IMR-90 (cell line): ENCODE measurements around the gene ACLY. TPM values are rescaled to one million over a fixed set of nuclear protein-coding genes. Genes with fewer than 3 reads are reported as not detected.

ENCODE experiments used
- ATAC-seq: fragments of 200-7000 bp; cut with Tn5 transposase; 2 replicates; pipeline ENCODE4 v1.9.1; 2020; ENCODE audit warnings: low read depth, mild to moderate bottlenecking, moderate library complexity
- BruUV-seq: library from RNA; stranded (reverse); fragments of 400-500 nt; replicated peaks from 2 replicates; lab custom pipeline; 2021; lab: Mats Ljungman, UMichigan
- CTCF ChIA-PET: fragments of 300-600 bp; formaldehyde crosslinking; extraction: SDS; loops from one replicate; lab custom pipeline; 2021; ENCODE audit warnings: antibody characterized with exemption; lab: Yijun Ruan, JAX
- POLR2A ChIA-PET: fragments of 300-600 bp; sonication (Branson Sonifier 250); formaldehyde crosslinking; loops from one replicate; lab custom pipeline; 2022; ENCODE audit warnings: antibody characterized with exemption; ENCODE audit not compliant: unreplicated experiment; lab: Charles Lee
- DNase-seq: peaks from one replicate; pipeline ENCODE4 v3.0.0; 2013
- H2AFZ ChIP-seq: replicated peaks from 2 replicates; pipeline ENCODE3; 2013; ENCODE audit warnings: low read length, mild to moderate bottlenecking; ENCODE audit not compliant: poor library complexity
- H2AK5ac ChIP-seq: 2 replicates; pipeline ENCODE4 v1.6.1; 2013; ENCODE audit warnings: low read depth, low read length, inconsistent platforms
- H2AK9ac ChIP-seq: replicated peaks from 2 replicates; pipeline ENCODE3; 2013; ENCODE audit warnings: mild to moderate bottlenecking, low read depth, low read length, moderate library complexity; ENCODE audit not compliant: poor library complexity
- H2BK120ac ChIP-seq: 2 replicates; pipeline ENCODE4 v1.6.1; 2013; ENCODE audit warnings: low read depth, low read length, inconsistent platforms
- H2BK15ac ChIP-seq: 3 replicates; pipeline ENCODE4 v1.6.1; 2013; ENCODE audit warnings: low read depth, low read length, inconsistent platforms
- H2BK20ac ChIP-seq: 2 replicates; pipeline ENCODE4 v1.6.1; 2013; ENCODE audit warnings: low read depth, mild to moderate bottlenecking, inconsistent platforms, low read length, moderate library complexity
- H2BK5ac ChIP-seq: 2 replicates; pipeline ENCODE4 v1.6.1; 2013; ENCODE audit warnings: mild to moderate bottlenecking, low read depth, low read length, inconsistent platforms; ENCODE audit not compliant: poor library complexity, severe bottlenecking
- H3K14ac ChIP-seq: replicated peaks from 2 replicates; pipeline ENCODE4 v1.6.1; 2013; ENCODE audit warnings: low read depth, low read length, inconsistent platforms
- H3K18ac ChIP-seq: 2 replicates; pipeline ENCODE4 v1.6.1; 2013; ENCODE audit warnings: low read depth, low read length, control low read depth
- H3K23ac ChIP-seq: 2 replicates; pipeline ENCODE4 v1.6.1; 2013; ENCODE audit warnings: low read depth, low read length, inconsistent platforms
- H3K27ac ChIP-seq: 2 replicates; pipeline ENCODE4 v1.5.1; 2013; ENCODE audit warnings: mild to moderate bottlenecking, control low read depth, low read length; ENCODE audit not compliant: insufficient read depth
- H3K27me3 ChIP-seq: 2 replicates; pipeline ENCODE4 v1.6.1; 2013; ENCODE audit warnings: low read length; ENCODE audit not compliant: control insufficient read depth, insufficient read depth
- H3K36me3 ChIP-seq: 2 replicates; pipeline ENCODE4 v1.6.1; 2013; ENCODE audit warnings: low read length, mixed read lengths; ENCODE audit not compliant: control insufficient read depth, insufficient read depth
- H3K4ac ChIP-seq: 2 replicates; pipeline ENCODE4 v1.6.1; 2013; ENCODE audit warnings: low read depth, low read length, inconsistent platforms
- H3K4me1 ChIP-seq: 2 replicates; pipeline ENCODE4 v1.6.1; 2013; ENCODE audit warnings: low read length, mixed read lengths; ENCODE audit not compliant: control insufficient read depth, insufficient read depth
- H3K4me2 ChIP-seq: 2 replicates; pipeline ENCODE4 v1.6.1; 2013; ENCODE audit warnings: low read depth, mild to moderate bottlenecking, control low read depth, low read length, moderate library complexity
- H3K4me3 ChIP-seq: 2 replicates; pipeline ENCODE4 v1.5.1; 2013; ENCODE audit warnings: low read depth, mild to moderate bottlenecking, control low read depth, low read length, moderate library complexity; ENCODE audit not compliant: insufficient read depth
- H3K56ac ChIP-seq: 2 replicates; pipeline ENCODE4 v1.6.1; 2013; ENCODE audit warnings: low read length, inconsistent platforms; ENCODE audit not compliant: insufficient read depth; ENCODE audit errors: extremely low read depth
- H3K79me1 ChIP-seq, 2 experiments: 2 replicates each; pipeline ENCODE4 v1.6.1; 2013; ENCODE audit warnings: low read length in 2 of 2, inconsistent platforms in 1 of 2, low read depth in 1 of 2
- H3K9ac ChIP-seq: 2 replicates; pipeline ENCODE4 v1.6.1; 2013; ENCODE audit warnings: low read depth, low read length, control low read depth
- H3K9me1 ChIP-seq: 2 replicates; pipeline ENCODE4 v1.6.1; 2013; ENCODE audit warnings: low read length, inconsistent platforms; ENCODE audit not compliant: insufficient read depth
- H3K9me3 ChIP-seq: 2 replicates; pipeline ENCODE4 v1.6.1; 2013; ENCODE audit warnings: low read length; ENCODE audit not compliant: control insufficient read depth, insufficient read depth
- H4K20me1 ChIP-seq: 2 replicates; pipeline ENCODE4 v1.6.1; 2013; ENCODE audit warnings: low read length, inconsistent platforms; ENCODE audit not compliant: insufficient read depth
- H4K5ac ChIP-seq: 2 replicates; pipeline ENCODE4 v1.6.1; 2013; ENCODE audit warnings: mild to moderate bottlenecking, low read depth, low read length, control low read depth
- H4K8ac ChIP-seq, 2 experiments: 2 replicates each; pipeline ENCODE4 v1.6.1; 2013; ENCODE audit warnings: low read depth in 2 of 2, low read length in 2 of 2, control low read depth in 1 of 2, inconsistent platforms in 1 of 2
- H4K91ac ChIP-seq: 2 replicates; pipeline ENCODE4 v1.6.1; 2013; ENCODE audit warnings: low read depth, low read length, inconsistent platforms; ENCODE audit not compliant: insufficient read depth
- CEBPB ChIP-seq: IDR thresholded peaks from 2 replicates; pipeline ENCODE4 v1.6.1; 2012; ENCODE audit warnings: low read depth, low read length, improper control_type of control experiment
- CHD1 ChIP-seq: IDR thresholded peaks from 2 replicates; pipeline ENCODE4 v1.6.1; 2012; ENCODE audit warnings: low read depth, low read length, improper control_type of control experiment
- NFE2L2 ChIP-seq: fragments of 150-350 bp; IDR thresholded peaks from 2 replicates; pipeline ENCODE4 v1.6.1; 2016; ENCODE audit warnings: low read depth, mild to moderate bottlenecking, low read length
- WGBS, 2 experiments: methylation state at CpG; one replicate each; pipeline versions ENCODE4 v1.1.5 to v1.1.7; 2013; ENCODE audit warnings: missing lambda C conversion rate in 2 of 2; ENCODE audit not compliant: insufficient read length in 1 of 2; ENCODE audit errors: extremely low coverage in 2 of 2; 5-methylcytosine and 5-hydroxymethylcytosine counted together
- dilution Hi-C: fragments of 300-500 bp; cut with HindIII; formaldehyde crosslinking; loops from one replicate; pipeline ENCODE4 v1.14.3; 2018; ENCODE audit warnings: low sequenced_read_pairs; ENCODE audit not compliant: unreplicated experiment
- in situ Hi-C: fragments of 300-500 bp; cut with MboI; formaldehyde crosslinking; loops from 3 replicates; pipeline ENCODE4 v1.14.3; 2019; ENCODE audit warnings: low sequenced_read_pairs, inconsistent platforms, mixed read lengths
- intact Hi-C: fragments of 100-400 bp; cut with micrococcal nuclease; formaldehyde crosslinking; loops from 2 replicates; pipeline ENCODE4 v1.10.0; 2022
- polyA plus RNA-seq, 3 experiments: library from polyadenylated mRNA; depleted of rRNA; stranded (reverse); fragments of >200 nt; gene quantifications; 2 replicates each; pipeline ENCODE4 v1.2.3, GENCODE V29; 2012; ENCODE audit warnings: low replicate concordance in 1 of 3
- total RNA-seq: library from RNA; depleted of rRNA; stranded (reverse); fragments of >200 nt; gene quantifications from 2 replicates; pipeline ENCODE4 v1.2.3, GENCODE V29; 2012
- TF ChIP-seq, protein P1 (sequence below): conservative IDR thresholded peaks from 2 replicates; pipeline ENCODE4 v1.5.1; 2012; ENCODE audit warnings: mild to moderate bottlenecking, low read depth, low read length, improper control_type of control experiment

Gene ACLY
- total and polyA plus RNA-seq, 2 of the 4 experiments (the other 2 are of a cell fraction): 167 to 230 TPM

DNA sequence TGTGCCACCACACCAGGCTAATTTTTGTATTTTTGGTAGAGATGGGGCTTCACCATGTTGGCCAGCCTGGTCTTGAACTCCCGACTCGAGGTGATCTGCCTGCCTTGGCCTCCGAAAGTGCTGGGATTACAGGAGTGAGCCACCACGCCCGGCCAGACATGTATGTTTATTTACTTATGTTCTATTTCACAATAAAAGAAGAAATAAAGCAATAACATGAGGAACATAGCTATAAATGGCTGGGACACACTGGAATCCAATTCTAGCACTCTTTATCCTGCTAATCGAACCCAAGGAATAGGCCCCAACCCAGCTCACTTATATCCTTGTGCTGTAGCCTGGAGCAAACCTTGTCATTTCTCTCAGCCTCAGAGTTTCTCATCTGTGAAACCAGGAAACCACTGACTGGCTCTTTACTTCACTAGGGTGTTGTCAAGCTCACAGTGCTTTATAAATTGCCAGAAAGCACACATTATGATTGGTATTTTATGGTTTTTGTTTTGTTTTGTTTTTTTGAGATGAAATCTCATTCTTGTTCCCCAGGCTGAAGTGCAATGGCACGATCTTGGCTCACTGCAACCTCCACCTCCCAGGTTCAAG is 7.3 kb upstream of the ACLY start:
- H3K56ac ChIP-seq: no peak overlapping the region
- H2BK20ac ChIP-seq: no peak overlapping the region
- no peak overlapping the region for H3K27ac ChIP-seq
- H3K79me1 ChIP-seq: peaks cover 1 to 9% of the 10 kb centered on the region in 2 experiments; a peak in 2 of 4 replicates
- TF ChIP-seq CEBPB (0 out of 2 replicates have a peak, but pooled peaks have one; percentile 7), NFE2L2 (no peak), CHD1 (no peak)
- TF ChIP-seq, protein P1, sequence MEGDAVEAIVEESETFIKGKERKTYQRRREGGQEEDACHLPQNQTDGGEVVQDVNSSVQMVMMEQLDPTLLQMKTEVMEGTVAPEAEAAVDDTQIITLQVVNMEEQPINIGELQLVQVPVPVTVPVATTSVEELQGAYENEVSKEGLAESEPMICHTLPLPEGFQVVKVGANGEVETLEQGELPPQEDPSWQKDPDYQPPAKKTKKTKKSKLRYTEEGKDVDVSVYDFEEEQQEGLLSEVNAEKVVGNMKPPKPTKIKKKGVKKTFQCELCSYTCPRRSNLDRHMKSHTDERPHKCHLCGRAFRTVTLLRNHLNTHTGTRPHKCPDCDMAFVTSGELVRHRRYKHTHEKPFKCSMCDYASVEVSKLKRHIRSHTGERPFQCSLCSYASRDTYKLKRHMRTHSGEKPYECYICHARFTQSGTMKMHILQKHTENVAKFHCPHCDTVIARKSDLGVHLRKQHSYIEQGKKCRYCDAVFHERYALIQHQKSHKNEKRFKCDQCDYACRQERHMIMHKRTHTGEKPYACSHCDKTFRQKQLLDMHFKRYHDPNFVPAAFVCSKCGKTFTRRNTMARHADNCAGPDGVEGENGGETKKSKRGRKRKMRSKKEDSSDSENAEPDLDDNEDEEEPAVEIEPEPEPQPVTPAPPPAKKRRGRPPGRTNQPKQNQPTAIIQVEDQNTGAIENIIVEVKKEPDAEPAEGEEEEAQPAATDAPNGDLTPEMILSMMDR: no peak
- no peak overlapping the region for H4K5ac ChIP-seq
- no peak overlapping the region for H3K4me2 ChIP-seq
- intact Hi-C loops: no loop called here
- no peak overlapping the region for H3K9ac ChIP-seq
- H3K14ac ChIP-seq: no peak overlapping the region
- no peak overlapping the region for H2BK5ac ChIP-seq
- no peak overlapping the region for H2BK15ac ChIP-seq
- no peak overlapping the region for H2AK9ac ChIP-seq
- no peak overlapping the region for H3K4ac ChIP-seq
- in situ Hi-C loops: no loop called here
- ChIA-PET POLR2A (no interaction called here), CTCF (no interaction called here)
- H4K8ac ChIP-seq: no peak overlapping the region
- H3K23ac ChIP-seq: no peak overlapping the region
- H3K27me3 ChIP-seq: no peaks in the 10 kb centered on the region
- dilution Hi-C loops: no loop called here
- no peaks in the 10 kb centered on the region for H4K20me1 ChIP-seq
- no peak overlapping the region for H3K18ac ChIP-seq
- 80% methylated on average over 1 of the region's 7 CpGs; no CpG with 5 or more reads in 1 of the 2 experiments for WGBS, 2 experiments
- no peak for DNase-seq
- no TSS peak for BruUV-seq
- no peak overlapping the region for H2AFZ ChIP-seq
- H2AK5ac ChIP-seq: no peak overlapping the region
- no peak overlapping the region for H4K91ac ChIP-seq
- H3K4me3 ChIP-seq: no peak overlapping the region
- H2BK120ac ChIP-seq: no peak overlapping the region
- ATAC-seq: no peak
- peaks cover 7% of the 10 kb centered on the region; the same call in 1 of the 2 replicates for H3K9me1 ChIP-seq
- no peaks in the 10 kb centered on the region for H3K9me3 ChIP-seq
- H3K4me1 ChIP-seq: no peaks in the 10 kb centered on the region; the same call in 1 of the 2 replicates
- H3K36me3 ChIP-seq: no peaks in the 10 kb centered on the region
